ENCODE data around the gene ATP11A.

GRCh38 chr13:112880976-112881540 lies 191.2 kb downstream of the ATP11A start:
- TF ChIP-seq CTCF (IDR thresholded peaks at IDR 0.05) (no peak), POLR2A (IDR thresholded peaks at IDR 0.05) (no peak), POLR2AphosphoS5 (IDR thresholded peaks at IDR 0.05) (no peak)

Measured in sigmoid colon (tissue), 4 donors.